Measurements from ENCODE around the gene PIM3.
"Not testable (repeated sequence)": the region's sequence is repeated elsewhere in the genome, so short reads cannot be mapped to it uniquely, and the experiment has no call there.

Gene PIM3

DNA sequence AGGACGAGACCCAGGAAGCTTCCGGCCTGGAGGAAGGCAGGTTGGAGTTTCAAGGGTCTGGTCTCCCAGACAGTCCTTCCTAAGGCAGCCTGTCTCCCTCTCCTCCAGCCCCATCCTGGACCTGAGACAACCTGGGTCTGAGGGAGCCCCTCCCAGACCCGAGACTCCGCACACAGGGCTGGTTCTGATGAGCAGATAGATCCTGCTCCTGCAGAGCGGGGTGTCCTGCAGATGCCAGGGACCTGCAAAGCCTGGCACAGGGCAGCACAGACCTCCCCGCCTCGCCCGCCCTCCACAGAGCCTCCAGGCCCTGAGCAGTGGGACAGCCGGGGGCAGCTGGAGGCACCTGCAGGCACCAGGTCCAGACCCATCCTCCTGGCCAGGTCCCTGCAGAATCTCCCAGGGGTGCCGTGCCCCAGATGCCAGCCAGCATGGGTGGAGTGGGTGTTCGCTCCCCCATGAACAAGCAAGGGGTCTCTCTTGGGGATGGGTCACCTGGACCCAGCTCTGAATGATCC, 7.8 kb downstream of the PIM3 start:
- DNase-seq (ENCODE audit: low read depth): no peak

DNA sequence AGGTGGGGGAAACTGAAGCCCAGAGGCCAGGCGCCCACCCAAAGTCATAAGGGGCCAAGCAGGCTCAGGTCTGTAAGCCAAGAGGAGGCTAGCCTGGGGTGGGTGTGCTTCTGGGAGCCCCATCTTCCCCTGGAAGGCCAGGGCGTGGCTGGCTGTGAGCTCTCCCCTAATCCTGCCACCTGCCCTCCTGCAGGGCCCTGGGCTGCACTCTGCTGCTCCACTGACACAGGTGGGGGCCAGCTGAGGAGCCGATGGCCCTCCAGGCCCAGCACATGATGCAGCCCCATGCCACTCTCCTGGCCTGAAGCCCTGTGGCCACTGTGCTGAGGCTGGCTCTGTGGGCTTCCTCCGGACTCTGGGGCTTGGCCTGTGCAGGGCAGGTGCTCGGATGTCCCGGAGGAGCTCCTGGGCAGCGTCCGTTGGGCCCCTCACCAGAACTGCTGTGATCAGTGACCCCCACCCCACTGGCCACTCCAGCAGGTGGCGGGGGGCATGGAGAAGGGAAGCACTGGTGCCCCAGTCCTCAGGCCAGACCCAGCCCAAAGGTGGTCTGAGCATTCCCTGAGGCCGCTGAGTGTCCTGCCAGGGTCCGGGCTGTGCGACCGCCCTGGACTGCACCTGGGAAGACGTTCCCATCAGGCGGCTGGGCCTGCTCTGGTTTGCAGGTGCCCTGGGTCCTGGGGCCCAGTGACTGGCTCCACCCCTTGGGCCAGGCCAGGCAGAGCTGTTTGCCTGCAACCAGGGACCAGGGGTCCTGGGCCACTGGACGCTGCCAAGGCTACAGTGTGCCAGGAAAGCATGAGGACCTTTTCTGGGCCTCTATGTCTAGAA, 8.5 kb downstream of the PIM3 start:
- DNase-seq (ENCODE audit: low read depth): no peak

DNA sequence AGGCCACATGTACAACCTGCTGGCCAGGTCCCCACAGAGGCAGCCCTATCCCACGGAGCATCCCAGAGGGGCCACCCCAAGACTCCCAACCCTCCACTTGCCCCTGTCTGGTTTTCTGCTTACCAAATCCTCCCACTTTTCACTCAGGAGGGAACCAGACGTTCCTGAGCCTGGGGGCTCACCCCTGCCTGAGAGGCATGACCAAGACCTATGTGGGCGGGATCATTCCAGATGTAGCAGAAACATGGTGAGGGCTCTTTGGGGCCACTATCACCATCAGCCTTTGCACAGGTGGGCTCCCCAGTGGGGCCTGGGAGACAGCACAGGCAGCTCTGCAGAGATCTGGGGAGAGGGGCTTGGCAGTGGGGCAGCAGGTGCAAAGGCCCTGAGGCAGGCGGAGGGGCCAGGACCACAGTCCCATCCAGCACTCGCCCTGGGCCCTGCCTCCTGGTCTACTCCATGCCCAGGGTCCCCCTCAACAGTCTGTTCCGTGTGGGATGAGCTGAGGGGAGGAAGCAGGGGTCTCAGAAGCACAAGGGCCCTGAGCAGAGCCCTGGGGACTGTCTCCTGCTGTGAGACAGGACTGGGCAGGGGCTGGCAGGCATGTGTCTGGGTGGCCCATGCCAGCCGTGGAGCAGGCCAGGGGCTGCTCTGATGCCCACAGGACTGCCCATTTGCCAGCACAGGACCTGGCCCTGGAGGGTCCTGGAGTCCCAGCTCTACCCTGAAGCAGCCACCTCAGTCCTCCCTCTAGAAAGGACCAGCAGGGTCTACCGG, 9.4 kb downstream of the PIM3 start:
- DNase-seq (ENCODE audit: low read depth): no peak

DNA sequence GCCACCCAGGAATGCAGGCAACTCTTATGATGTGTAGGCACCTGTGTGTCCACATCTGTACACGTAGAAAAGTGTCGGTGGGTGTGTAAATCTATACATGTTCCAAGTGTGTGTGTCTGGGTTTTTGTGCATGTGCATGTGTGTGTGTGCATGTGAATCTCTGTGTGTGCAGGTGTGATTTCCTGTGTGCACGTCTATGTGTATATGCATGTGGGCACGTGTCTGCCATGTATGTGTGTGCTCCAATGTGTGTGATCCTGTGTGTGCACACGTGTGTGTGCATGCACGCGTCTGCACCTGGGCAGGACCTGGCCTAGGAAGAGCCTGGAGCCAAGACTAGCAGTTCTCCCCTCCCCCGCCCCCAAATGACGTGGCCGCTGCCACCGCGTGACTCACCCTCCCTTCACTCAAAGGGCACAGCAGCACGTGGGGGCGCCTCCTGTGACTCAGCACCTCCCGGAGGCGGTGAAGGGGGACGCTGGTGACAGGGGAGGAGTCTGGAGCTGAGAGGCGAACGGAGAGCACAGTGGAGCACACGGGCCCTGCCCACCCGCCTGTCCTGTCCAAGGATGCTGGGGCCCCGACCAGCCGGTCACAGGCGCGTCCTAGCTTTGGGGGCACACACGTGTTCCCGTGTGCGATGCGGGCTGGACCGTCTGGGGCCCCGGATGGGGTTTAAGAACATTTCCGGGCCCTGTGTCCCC, 10.1 kb downstream of the PIM3 start:
- peak; percentile 86 for DNase-seq (ENCODE audit: low read depth)

DNA sequence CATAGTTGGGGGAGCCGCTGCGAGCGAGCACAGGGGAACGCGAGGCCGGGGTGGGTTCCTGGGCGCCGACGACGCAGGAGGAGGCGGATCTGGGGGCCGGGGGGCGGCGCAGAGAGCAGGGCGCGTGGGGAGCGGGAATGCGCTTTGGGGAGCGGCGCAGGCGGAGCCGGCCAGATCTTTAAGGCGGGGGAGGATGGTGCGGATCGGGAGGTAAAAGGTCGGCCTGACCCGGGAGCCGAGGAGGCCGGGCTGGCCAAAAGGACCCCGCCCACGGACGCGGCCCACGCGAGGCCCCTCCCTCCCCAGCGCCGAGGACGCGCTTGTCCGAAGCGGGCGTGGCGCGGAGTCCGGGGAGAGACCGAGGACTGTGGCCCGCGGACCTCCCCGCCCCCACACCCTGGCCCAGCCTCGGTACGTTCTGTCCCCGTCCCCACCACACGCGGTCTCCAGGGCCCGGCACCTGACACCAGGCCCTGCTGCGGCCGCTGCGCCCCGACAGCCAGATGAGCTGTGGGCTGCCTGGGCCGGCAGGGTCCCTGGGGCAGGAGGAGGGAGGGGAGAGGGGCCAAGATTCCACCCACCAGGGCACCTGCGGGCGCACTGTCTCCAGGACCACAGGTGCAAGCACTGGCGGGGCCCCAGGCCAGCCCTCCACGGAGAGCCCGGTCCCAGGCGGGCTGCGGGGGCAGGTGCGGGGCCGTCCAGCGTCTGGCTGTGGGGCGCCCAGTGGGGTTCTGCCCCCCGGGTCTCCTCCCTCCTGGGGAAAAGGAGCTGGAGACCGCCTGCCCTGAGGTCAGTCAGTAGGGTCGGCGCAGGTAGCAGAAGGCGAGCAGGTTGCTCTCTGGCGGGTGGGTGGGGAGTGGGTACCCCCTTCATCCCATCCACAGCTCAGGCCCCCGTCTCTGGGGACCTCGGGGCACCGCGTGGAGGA, 10.9 kb downstream of the PIM3 start:
- DNase-seq (ENCODE audit: low read depth): no peak

DNA sequence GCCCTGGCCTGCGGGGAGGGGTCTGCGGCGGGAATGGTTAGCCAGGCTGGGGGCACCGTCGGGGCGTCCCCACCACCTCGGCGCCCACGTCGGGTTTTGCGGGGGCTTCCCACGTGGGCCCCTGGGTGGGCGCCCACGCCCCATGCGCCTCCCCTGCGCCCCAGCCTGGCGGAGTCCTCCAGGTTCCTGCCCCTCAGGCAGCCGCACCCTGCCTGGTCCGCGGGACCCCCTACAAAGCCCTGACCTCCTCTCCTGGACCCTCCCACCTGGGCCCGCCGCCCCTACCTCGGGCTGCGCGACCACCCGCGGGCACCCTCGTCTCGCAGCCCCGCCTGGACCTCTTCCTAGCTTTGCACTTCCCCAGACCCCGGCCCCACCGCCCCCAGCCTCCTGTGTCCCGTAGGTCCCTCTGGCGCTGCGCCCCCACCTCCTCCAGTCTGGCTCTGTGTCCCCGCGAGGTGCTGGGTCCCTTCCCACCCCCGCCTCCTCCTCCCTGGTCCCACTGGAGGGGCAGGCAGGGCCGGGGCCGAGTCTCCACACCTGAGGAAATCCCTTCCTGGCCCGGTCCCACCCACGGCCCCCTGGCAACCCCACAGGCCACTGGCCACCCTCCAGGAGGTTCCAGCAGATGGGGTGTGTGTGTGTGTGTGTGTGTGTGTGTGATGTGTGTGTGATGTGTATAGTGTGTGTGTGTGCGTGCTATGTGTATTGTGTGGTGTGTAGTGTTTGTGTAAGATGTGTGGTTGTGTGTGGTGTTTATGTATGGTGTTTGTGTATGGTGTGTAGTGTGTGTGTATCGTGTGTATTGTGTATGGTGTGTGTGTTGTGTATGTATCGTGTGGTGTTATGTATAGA, 11.8 kb downstream of the PIM3 start:
- no peak for DNase-seq (ENCODE audit: low read depth)

DNA sequence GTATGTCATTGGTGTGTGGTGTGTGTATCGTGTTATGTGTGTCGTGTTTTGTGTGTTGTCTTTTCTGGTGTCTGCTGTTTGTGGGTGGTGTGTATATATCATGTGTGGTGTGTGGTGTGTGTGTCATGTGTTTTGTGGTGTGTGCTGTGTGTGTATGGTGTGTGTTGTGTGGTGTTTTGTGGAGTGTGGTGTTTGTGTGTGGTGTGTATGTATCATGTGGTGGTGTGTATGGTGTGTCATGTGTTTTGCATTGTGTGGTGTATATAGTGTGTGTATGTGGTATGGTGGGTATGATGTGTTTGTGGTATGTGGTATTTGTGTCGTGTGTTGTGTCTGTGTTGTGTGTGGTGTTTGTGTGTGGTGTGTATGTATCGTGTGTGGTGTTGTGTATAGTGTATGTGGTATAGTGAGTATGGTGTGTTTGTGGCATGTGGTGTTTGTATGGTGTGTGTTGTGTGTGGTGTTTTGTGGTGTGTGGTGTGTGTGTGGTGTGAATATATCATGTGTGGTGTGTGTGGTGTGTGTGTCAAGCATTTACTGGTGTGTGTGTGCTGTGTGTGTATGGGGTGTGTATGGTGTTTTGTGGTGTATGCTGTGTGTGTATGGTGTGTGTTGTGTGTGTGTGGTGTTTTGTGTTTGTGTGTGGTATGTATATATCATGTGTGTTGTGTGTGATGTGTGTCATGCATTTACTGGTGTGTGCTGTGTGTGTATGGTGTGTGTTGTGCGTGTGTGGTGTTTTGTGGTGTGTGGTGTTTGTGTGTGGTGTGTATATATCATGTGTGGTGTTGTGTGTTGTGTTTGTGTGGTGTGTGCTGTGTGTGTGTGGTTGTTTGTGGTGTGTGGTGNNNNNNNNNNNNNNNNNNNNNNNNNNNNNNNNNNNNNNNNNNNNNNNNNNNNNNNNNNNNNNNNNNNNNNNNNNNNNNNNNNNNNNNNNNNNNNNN, 12.7 kb downstream of the PIM3 start:
- no peak for DNase-seq (ENCODE audit: low read depth)

DNA sequence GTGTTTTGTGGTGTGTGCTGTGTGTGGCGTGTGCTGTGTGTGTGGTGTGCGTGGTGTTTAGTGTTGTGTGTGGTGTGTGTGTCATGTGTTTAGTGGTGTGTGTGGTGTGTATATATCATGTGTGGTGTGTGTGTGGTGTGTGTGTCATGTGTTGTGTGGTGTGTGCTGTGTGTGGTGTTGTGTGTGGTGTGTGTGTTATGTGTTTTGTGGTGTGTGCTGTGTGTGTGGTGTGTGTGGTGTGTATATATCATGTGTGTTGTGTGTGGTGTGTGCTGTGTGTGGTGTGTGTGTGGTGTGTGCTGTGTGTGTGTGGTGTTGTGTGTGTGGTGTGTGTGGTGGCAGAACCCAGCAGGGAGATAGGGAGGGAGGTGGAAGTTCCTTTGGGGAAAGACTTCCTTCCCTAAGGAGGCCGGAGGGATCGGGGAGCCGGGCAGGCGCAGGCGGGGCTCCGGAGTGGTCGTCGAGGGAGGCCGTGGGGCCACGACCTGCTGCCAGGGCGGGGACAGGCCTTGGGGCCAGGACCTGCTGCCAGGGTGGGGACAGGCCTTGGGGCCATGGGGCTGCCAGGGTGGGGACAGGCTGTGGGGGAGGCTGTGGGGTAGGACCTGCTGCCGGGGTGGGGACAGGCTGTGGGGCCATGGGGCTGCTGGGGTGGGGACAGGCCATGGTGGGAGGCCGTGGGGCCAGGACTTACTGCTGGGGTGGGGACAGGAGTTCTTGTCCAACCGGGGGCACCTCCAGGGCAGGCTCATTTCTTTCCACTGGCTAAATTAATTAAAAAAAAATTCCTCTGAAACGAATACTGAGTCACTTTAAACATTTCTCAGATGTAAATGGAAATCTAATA, 15.2 kb downstream of the PIM3 start:
- no peak for DNase-seq (ENCODE audit: low read depth)

DNA sequence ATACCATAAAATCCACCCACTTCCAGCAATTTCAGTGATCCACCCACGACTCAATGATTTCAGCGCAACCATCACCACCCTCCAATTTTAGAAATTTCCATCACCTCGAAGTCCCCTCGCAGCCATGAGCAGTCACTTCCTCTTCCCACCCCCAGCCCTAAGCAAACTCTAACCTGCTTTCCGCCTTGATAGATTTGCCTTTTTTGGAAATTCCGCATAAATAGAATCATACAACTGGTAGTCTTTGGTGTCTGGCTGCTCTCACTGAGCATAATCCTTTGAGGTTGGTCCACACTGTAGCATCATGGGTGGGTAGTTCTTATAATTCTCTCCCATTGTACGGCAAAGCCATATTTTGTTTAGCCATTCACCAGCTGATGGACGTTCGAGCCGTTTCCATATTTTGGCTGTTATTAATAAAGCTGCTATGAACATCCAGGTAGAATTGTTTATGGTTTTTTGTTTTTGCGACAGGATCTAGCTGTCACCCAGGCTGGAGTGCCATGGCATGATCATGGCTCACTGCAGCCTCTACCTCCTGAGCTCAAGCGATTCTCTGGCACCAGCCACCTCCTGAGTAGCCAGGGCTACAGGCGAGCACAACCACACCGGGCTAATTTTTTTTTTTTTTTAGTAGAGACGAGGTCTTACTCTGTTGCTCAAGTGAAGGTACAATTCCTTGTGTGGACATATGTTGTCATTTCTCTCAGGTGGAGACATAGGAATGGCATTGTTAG, 16.0 kb downstream of the PIM3 start:
- DNase-seq (ENCODE audit: low read depth): no peak

DNA sequence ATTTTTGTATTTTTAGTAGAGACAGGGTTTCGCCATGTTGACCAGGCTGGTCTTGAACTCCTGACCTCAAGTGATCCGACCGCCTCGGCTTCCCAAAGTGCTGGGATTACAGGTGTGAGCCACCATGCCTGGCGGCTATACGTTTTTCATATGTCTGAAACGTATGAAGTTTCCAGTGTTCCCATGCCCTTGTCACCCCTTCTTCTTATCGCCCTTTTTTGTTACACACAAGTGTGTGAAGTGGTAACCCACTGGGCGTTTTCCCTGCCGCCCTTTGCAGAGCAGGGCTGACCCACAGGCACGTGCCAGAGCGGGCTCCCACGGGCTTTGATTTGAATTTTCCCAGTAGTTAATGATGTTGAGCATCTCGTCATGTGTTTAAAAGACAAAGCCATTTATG, 17.0 kb downstream of the PIM3 start:
- no peak for DNase-seq (ENCODE audit: low read depth)

DNA sequence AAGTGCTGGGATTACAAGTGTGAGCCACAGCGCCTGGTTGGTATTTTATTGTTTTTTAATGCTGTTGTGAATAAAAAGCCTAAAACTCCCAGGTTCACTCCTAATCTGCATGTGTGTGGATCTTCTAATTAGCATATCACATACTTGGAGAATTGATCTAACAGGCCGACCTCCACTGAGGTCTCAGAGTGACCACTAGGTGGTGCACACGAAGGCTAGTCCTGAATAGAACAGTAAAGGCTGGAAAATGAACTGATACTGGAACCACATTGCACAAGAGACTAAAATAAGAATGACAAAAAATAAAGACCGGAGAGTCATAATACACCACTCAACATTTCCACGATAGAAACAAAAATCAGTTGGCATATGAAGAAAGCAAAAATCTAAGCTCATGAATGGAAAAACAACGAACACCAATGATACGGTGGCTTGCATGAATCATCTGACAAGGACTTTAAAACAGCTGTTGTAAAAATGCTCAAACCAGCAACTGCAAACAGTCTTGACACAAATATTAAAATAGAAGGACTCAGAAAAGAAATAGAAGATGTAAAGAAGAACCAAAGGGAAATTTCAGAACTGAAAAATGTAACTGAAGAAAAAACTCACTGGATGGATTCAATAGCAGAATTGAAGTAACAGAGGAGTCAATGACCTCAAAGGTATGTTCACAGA, 19.2 kb downstream of the PIM3 start:
- no peak for DNase-seq (ENCODE audit: low read depth)

DNA sequence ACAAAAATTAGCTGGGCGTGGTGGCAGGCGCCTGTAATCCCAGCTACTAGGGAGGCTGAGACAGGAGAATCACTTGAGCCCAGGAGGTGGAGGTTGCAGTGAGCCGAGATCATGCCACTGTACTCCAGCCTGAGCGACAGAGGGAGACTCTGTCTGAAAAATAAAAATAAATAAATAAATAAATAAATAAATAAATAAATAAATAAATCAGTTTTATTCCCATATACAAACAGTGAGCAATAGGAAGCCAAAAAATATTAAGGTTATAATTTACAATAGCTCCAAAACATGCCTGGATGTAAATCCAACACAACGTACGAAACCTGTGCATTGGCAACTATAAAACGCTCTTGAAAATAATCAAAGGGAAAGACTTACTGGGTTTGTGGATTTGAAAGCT, 21.2 kb downstream of the PIM3 start:
- not testable (repeated sequence) for DNase-seq (ENCODE audit: low read depth)

DNA sequence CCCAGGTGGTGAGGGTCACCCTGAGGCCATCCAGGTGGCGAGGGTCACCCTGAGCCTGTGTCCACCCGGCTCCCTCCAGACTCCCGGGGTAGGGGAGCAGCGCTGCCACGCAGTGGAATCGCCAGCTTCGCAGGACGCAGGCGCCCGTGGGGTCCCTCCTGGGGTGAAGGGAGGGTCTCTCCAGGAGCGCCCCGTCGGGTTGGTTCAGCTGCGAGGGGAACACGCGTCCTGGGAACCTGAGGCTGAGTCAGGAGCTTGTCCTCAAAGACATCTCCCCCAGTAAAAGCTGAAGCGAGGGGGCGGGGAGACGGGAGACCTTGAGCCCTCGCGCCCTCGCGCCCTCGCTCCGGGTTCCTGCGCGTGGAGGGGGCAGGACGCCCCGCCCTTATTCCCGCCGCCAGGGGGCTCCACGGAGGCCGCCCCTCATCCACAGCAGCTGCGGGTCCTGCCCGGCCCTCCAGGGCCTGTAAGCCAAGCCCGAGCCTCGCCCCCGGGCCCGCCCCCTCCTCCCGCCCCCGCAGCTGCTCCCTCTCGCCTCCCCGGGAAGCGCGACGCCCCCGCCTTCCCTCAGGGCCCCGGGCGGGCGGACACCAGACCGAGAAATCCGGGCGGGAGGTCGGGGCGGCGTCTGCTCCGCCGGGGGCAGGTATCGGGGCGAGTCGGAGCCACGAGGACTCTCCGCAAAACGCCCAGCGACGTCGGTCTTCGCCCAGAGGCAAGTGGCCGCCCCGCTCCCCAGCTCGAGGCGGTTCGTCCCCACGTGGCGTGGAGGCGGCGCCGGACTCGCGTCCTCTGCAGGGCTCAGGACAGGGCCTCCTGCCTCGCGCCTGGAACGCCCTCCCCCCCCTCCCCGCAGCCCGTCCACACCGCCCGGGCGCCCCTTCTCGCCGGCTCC, 22.8 kb downstream of the PIM3 start:
- DNase-seq (ENCODE audit: low read depth): no peak

DNA sequence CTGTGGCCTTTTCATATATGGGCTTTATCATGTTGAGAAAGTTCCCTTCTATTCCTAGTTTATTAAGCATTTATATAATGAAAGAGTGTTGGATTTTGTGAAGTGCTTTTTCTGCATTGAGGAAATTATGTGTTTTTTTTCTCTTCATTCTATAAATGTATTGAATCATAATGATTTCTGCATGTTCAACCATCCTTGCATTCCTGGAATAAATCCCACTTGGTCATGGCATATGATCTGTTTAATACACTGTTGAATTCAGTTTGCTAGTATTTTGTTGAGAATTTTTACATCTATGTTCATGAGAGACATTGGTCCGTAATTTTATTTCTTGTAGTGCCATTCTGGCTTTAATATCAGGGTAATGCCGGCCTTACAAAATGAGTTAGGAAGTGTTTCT, 25.8 kb downstream of the PIM3 start:
- no peak for DNase-seq (ENCODE audit: low read depth)

DNA sequence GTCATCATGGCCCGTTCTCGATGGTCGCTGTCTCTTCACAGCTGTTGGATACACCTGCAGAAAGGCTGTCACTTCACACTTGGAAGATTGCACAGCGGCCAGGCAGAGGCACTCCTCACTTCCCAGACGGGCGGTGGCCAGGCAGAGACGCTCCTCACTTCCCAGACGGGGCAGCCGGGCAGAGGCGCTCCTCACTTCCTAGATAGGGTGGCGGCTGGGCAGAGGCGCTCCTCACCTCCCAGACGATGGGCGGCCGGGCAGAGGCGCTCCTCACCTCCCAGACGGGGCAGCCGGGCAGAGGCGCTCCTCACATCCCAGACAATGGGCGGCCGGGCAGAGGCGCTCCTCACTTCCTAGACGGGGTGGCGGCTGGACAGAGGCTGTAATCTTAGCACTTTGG, 29.3 kb downstream of the PIM3 start:
- DNase-seq (ENCODE audit: low read depth): not testable (repeated sequence)

DNA sequence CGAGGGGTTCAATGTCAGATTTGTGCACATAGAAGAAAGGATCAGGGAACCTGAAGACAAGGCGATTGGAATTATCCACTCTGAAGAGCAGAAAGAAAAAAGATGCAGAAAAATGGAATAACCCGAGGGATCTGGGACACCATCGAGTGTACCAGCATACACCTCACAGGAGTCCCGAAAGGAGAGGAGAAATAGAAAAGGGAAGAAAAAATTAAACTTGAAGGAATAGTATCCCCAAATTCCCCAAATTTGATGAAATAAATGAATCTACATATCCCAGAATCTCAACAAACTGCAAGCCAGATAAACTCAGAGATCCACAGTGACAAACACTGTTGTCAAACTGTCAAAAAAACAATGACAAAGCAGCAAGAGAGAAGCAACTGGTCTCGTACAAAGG, 30.6 kb downstream of the PIM3 start:
- no peak for DNase-seq (ENCODE audit: low read depth)
